HepG2 (cell line): ENCODE results near the gene FKBP1A. TPM values are rescaled to one million over a fixed set of nuclear protein-coding genes. Genes with fewer than 3 reads are reported as not detected.

Experiments
- ATAC-seq: fragments of 200-7000 bp; cut with Tn5 transposase; 3 replicates; pipeline ENCODE4 v1.9.1; 2020; ENCODE audit warnings: mild to moderate bottlenecking, moderate library complexity
- BruUV-seq: library from RNA; stranded (reverse); fragments of 400-500 nt; replicated peaks from 2 replicates; lab custom pipeline; 2021; lab: Mats Ljungman, UMichigan
- CTCF ChIA-PET: fragments of 300-600 bp; formaldehyde crosslinking; extraction: SDS; loops from one replicate; lab custom pipeline; 2021; ENCODE audit warnings: low total read pairs, inconsistent platforms, low intra/inter-chr PET ratio; lab: Yijun Ruan, JAX
- POLR2A ChIA-PET: fragments of 350-600 bp; sonication (Branson Sonifier 250); formaldehyde crosslinking; loops from one replicate; lab custom pipeline; 2020; ENCODE audit warnings: antibody characterized with exemption, inconsistent platforms; lab: Yijun Ruan, JAX
- DNase-seq: peaks from one replicate; pipeline ENCODE4 v3.0.0-alpha.2; 2015; ENCODE audit warnings: low spot score
- FAIRE-seq: peaks from 3 replicates; lab custom pipeline; 2011; peaks lifted over from hg19 to GRCh38; lab: Jason Lieb, UNC
- H2AFZ ChIP-seq: one replicate; pipeline ENCODE4 v1.6.1; 2011; ENCODE audit warnings: low read length, inconsistent platforms
- H3K27ac ChIP-seq: fragments of 300-600 bp; 3 replicates; pipeline ENCODE4 v1.8.0; 2011; ENCODE audit warnings: mixed run types, mild to moderate bottlenecking, mixed read lengths, low read length, inconsistent platforms; ENCODE audit not compliant: insufficient read depth; ENCODE audit errors: extremely low read length
- H3K27me3 ChIP-seq, 2 experiments: fragments of 200-600 bp in 1 of 2; 2 replicates in 1 of 2; 3 replicates in 1 of 2; pipeline versions ENCODE4 v1.6.0 to v1.8.0; 2011; ENCODE audit warnings: low read length in 2 of 2, mild to moderate bottlenecking in 2 of 2, moderate library complexity in 2 of 2, inconsistent platforms in 1 of 2; ENCODE audit not compliant: insufficient read depth in 2 of 2, control insufficient read depth in 1 of 2
- H3K36me3 ChIP-seq, 2 experiments: fragments of 200-600 bp in 1 of 2; replicated peaks in 1 of 2; 2 replicates in 1 of 2; 3 replicates in 1 of 2; pipeline versions ENCODE4 v1.5.1 to v1.8.0; 2011; ENCODE audit warnings: low read length in 2 of 2, inconsistent platforms in 1 of 2; ENCODE audit not compliant: insufficient read depth in 2 of 2, control insufficient read depth in 1 of 2
- H3K4me1 ChIP-seq: 2 replicates; pipeline ENCODE4 v1.5.1; 2012; ENCODE audit warnings: low read length, inconsistent platforms; ENCODE audit not compliant: insufficient read depth
- H3K4me2 ChIP-seq: 2 replicates; pipeline ENCODE4 v1.6.0; 2011; ENCODE audit warnings: low read depth, low read length, inconsistent platforms
- H3K4me3 ChIP-seq, 3 experiments: fragments of 200-600 bp in 1 of 3; sonication (generic), shearing (Covaris generic) in 1 of 3; replicated peaks in 1 of 3; 2 replicates each; pipeline ENCODE4 v1.5.1; 2011 to 2016; ENCODE audit warnings: low read length in 3 of 3, inconsistent platforms in 2 of 3, low read depth in 2 of 3, mild to moderate bottlenecking in 2 of 3, control low read depth in 1 of 3, mixed read lengths in 1 of 3; ENCODE audit not compliant: insufficient read depth in 1 of 3
- H3K79me2 ChIP-seq: one replicate; pipeline ENCODE4 v1.6.1; 2011; ENCODE audit warnings: low read length, inconsistent platforms; ENCODE audit not compliant: insufficient read depth
- H3K9ac ChIP-seq: 2 replicates; pipeline ENCODE4 v1.6.0; 2011; ENCODE audit warnings: mild to moderate bottlenecking, low read depth, low read length, inconsistent platforms; ENCODE audit not compliant: insufficient read depth
- H3K9me3 ChIP-seq: 2 replicates; pipeline ENCODE4 v1.5.1; 2012; ENCODE audit warnings: mild to moderate bottlenecking, low read length
- H4K20me1 ChIP-seq: 2 replicates; pipeline ENCODE4 v1.6.0; 2011; ENCODE audit warnings: inconsistent platforms, mild to moderate bottlenecking, low read length, moderate library complexity; ENCODE audit not compliant: insufficient read depth
- FOXK1 ChIP-seq: sonication (generic); formaldehyde crosslinking; IDR thresholded peaks from 2 replicates; pipeline ENCODE4 v1.4.0; 2020; ENCODE audit warnings: low read depth, missing genetic modification reagents, borderline replicate concordance
- RORA ChIP-seq: sonication (generic); formaldehyde crosslinking; IDR thresholded peaks from 2 replicates; pipeline ENCODE4 v1.5.0; 2020; ENCODE audit warnings: mild to moderate bottlenecking, missing genetic modification reagents, moderate library complexity
- ZNF530 ChIP-seq: sonication (generic); formaldehyde crosslinking; IDR thresholded peaks from 2 replicates; pipeline ENCODE4 v1.5.0; 2020; ENCODE audit warnings: low read depth, mild to moderate bottlenecking, missing genetic modification reagents
- WGBS: methylation state at CpG from one replicate; pipeline ENCODE4 v1.1.6; 2017; ENCODE audit warnings: low lambda C conversion rate; 5-methylcytosine and 5-hydroxymethylcytosine counted together
- in situ Hi-C: cut with HindIII; loops from 2 replicates; pipeline ENCODE4 v1.10.0; 2017; ENCODE audit warnings: low pct_unique_long_range_greater_than_20kb; ENCODE audit not compliant: extremely low pct_ligation_motif_present
- intact Hi-C: fragments of 100-400 bp; cut with micrococcal nuclease; formaldehyde crosslinking; loops from one replicate; pipeline ENCODE4 v1.10.0; 2022; ENCODE audit not compliant: unreplicated experiment
- polyA plus RNA-seq, 8 experiments: library from polyadenylated mRNA; depleted of rRNA in 3 of 8; stranded (reverse) in 7 of 8; unstranded in 1 of 8; fragments of >200 nt; fragmentation: Illumina TruSeq in 4 of 8; extraction: Trizol in 4 of 8; gene quantifications; 2 replicates each; pipeline versions ENCODE4 v1.2.1 to v1.2.3, GENCODE V29; 2011 to 2016; ENCODE audit warnings: low read depth in 4 of 8, missing spikeins in 1 of 8, mixed read lengths in 1 of 8; ENCODE audit not compliant: insufficient read depth in 1 of 8
- total RNA-seq, 5 experiments: library from RNA; depleted of rRNA; stranded (reverse); fragments of >200 nt; fragmentation: Illumina TruSeq; extraction: Trizol; gene quantifications; 2 replicates each; pipeline ENCODE4 v1.2.3, GENCODE V29; 2016; ENCODE audit warnings: low read depth in 1 of 5
- TF ChIP-seq, protein P1 (sequence below): IDR thresholded peaks from 2 replicates; pipeline ENCODE4 v1.6.1; 2012; ENCODE audit warnings: low read length, improper control_type of control experiment
- TF ChIP-seq, protein P2 (sequence below): sonication (generic); formaldehyde crosslinking; IDR thresholded peaks from 2 replicates; pipeline ENCODE4 v1.8.0; 2023; ENCODE audit warnings: mild to moderate bottlenecking, missing genetic modification reagents
- TF ChIP-seq, protein P3 (sequence below): sonication (generic); formaldehyde crosslinking; IDR thresholded peaks from 2 replicates; pipeline ENCODE4 v1.4.0; 2020; ENCODE audit warnings: mild to moderate bottlenecking, missing genetic modification reagents
- TF ChIP-seq, protein P4 (sequence below): sonication (generic); formaldehyde crosslinking; IDR thresholded peaks from 2 replicates; pipeline ENCODE4 v1.5.0; 2020; ENCODE audit warnings: missing genetic modification reagents
- TF ChIP-seq, protein P5 (sequence below): sonication (generic); formaldehyde crosslinking; IDR thresholded peaks from 2 replicates; pipeline ENCODE4 v1.5.0; 2020; ENCODE audit warnings: mild to moderate bottlenecking, missing genetic modification reagents
- TF ChIP-seq, protein P6 (sequence below): sonication (generic); formaldehyde crosslinking; IDR thresholded peaks from 2 replicates; pipeline ENCODE4 v1.4.0; 2020; ENCODE audit warnings: missing genetic modification reagents

The FKBP1A gene
- total and polyA plus RNA-seq, 2 of the 13 experiments (the other 11 are each of a cell fraction or from before 2014, with no cell fraction given) = 119 to 468 TPM

DNA sequence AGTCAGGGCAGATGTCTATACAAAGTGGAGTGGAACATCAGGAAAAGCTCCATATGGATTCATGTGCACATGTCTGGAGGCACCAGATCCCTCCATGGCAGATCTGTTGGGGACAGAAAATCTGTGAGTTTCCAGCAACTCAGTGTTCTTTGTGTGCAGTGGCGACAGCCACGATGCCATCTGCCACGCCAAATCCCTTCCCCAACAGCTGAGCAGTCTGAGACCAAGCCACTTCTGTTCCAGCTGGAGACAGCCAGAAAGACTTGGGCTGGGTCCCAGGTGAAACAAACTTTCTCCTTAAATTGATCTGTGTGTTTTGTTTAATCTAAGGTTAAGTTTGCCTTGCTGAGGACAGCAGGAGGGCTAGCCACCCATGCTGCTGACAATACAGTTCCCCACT lies 22.9 kb downstream of the FKBP1A start:
- intact Hi-C loops = no loop called here
- FAIRE-seq = no peak
- peaks cover 14% of the 10 kb centered on the region for H3K79me2 ChIP-seq
- no peak; the same call in 2 of the 3 replicates for ATAC-seq
- WGBS = 97% methylated on average over 3 of the region's 3 CpGs
- no peak for TF ChIP-seq FOXK1
- TF ChIP-seq, protein P1, sequence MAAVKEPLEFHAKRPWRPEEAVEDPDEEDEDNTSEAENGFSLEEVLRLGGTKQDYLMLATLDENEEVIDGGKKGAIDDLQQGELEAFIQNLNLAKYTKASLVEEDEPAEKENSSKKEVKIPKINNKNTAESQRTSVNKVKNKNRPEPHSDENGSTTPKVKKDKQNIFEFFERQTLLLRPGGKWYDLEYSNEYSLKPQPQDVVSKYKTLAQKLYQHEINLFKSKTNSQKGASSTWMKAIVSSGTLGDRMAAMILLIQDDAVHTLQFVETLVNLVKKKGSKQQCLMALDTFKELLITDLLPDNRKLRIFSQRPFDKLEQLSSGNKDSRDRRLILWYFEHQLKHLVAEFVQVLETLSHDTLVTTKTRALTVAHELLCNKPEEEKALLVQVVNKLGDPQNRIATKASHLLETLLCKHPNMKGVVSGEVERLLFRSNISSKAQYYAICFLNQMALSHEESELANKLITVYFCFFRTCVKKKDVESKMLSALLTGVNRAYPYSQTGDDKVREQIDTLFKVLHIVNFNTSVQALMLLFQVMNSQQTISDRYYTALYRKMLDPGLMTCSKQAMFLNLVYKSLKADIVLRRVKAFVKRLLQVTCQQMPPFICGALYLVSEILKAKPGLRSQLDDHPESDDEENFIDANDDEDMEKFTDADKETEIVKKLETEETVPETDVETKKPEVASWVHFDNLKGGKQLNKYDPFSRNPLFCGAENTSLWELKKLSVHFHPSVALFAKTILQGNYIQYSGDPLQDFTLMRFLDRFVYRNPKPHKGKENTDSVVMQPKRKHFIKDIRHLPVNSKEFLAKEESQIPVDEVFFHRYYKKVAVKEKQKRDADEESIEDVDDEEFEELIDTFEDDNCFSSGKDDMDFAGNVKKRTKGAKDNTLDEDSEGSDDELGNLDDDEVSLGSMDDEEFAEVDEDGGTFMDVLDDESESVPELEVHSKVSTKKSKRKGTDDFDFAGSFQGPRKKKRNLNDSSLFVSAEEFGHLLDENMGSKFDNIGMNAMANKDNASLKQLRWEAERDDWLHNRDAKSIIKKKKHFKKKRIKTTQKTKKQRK = no peak
- TF ChIP-seq RORA (CRISPR knock-in tag) = no peak
- TF ChIP-seq, protein P2, sequence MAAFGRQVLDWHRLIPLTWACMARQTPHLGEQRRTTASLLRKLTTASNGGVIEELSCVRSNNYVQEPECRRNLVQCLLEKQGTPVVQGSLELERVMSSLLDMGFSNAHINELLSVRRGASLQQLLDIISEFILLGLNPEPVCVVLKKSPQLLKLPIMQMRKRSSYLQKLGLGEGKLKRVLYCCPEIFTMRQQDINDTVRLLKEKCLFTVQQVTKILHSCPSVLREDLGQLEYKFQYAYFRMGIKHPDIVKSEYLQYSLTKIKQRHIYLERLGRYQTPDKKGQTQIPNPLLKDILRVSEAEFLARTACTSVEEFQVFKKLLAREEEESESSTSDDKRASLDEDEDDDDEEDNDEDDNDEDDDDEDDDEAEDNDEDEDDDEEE (CRISPR knock-in tag) = no peak
- TF ChIP-seq, protein P3, sequence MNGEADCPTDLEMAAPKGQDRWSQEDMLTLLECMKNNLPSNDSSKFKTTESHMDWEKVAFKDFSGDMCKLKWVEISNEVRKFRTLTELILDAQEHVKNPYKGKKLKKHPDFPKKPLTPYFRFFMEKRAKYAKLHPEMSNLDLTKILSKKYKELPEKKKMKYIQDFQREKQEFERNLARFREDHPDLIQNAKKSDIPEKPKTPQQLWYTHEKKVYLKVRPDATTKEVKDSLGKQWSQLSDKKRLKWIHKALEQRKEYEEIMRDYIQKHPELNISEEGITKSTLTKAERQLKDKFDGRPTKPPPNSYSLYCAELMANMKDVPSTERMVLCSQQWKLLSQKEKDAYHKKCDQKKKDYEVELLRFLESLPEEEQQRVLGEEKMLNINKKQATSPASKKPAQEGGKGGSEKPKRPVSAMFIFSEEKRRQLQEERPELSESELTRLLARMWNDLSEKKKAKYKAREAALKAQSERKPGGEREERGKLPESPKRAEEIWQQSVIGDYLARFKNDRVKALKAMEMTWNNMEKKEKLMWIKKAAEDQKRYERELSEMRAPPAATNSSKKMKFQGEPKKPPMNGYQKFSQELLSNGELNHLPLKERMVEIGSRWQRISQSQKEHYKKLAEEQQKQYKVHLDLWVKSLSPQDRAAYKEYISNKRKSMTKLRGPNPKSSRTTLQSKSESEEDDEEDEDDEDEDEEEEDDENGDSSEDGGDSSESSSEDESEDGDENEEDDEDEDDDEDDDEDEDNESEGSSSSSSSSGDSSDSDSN (CRISPR knock-in tag) = no peak
- TF ChIP-seq, protein P4, sequence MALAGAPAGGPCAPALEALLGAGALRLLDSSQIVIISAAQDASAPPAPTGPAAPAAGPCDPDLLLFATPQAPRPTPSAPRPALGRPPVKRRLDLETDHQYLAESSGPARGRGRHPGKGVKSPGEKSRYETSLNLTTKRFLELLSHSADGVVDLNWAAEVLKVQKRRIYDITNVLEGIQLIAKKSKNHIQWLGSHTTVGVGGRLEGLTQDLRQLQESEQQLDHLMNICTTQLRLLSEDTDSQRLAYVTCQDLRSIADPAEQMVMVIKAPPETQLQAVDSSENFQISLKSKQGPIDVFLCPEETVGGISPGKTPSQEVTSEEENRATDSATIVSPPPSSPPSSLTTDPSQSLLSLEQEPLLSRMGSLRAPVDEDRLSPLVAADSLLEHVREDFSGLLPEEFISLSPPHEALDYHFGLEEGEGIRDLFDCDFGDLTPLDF = no peak
- no peak for TF ChIP-seq ZNF530 (CRISPR knock-in tag)
- TF ChIP-seq, protein P5, sequence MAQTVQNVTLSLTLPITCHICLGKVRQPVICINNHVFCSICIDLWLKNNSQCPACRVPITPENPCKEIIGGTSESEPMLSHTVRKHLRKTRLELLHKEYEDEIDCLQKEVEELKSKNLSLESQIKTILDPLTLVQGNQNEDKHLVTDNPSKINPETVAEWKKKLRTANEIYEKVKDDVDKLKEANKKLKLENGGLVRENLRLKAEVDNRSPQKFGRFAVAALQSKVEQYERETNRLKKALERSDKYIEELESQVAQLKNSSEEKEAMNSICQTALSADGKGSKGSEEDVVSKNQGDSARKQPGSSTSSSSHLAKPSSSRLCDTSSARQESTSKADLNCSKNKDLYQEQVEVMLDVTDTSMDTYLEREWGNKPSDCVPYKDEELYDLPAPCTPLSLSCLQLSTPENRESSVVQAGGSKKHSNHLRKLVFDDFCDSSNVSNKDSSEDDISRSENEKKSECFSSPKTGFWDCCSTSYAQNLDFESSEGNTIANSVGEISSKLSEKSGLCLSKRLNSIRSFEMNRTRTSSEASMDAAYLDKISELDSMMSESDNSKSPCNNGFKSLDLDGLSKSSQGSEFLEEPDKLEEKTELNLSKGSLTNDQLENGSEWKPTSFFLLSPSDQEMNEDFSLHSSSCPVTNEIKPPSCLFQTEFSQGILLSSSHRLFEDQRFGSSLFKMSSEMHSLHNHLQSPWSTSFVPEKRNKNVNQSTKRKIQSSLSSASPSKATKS (CRISPR knock-in tag) = no peak
- TF ChIP-seq, protein P6, sequence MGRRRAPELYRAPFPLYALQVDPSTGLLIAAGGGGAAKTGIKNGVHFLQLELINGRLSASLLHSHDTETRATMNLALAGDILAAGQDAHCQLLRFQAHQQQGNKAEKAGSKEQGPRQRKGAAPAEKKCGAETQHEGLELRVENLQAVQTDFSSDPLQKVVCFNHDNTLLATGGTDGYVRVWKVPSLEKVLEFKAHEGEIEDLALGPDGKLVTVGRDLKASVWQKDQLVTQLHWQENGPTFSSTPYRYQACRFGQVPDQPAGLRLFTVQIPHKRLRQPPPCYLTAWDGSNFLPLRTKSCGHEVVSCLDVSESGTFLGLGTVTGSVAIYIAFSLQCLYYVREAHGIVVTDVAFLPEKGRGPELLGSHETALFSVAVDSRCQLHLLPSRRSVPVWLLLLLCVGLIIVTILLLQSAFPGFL (CRISPR knock-in tag) = no peak
- DNase-seq = no peak
- H3K9me3 ChIP-seq = no peaks in the 10 kb centered on the region
- no peak overlapping the region for H3K4me3 ChIP-seq
- POLR2A ChIA-PET = no interaction called here
- H3K4me1 ChIP-seq = peaks cover 5% of the 10 kb centered on the region; the same call in 1 of the 2 replicates
- no peak overlapping the region for H3K4me2 ChIP-seq
- CTCF ChIA-PET = no interaction called here
- peaks cover 23 to 66% of the 10 kb centered on the region in 2 experiments for H3K36me3 ChIP-seq
- H4K20me1 ChIP-seq = peaks cover 17% of the 10 kb centered on the region
- H3K27me3 ChIP-seq = no peaks in the 10 kb centered on the region
- no TSS peak for BruUV-seq
- in situ Hi-C loops = no loop called here
- no peak overlapping the region for H2AFZ ChIP-seq
- no peak overlapping the region for H3K9ac ChIP-seq
- no peak overlapping the region for H3K27ac ChIP-seq
